A549 treated with RU486 at 1 μM for 4 hours (cell line): ENCODE data around the gene RPL15. TPM values are rescaled to one million over a fixed set of nuclear protein-coding genes. Genes with fewer than 3 reads are reported as not detected.

ENCODE experiments used
- total RNA-seq: library from RNA; stranded (reverse); fragments of 200-300 nt; extraction: Qiagen RNA extraction; gene quantifications from 5 replicates; pipeline ENCODE4 v1.2.3, GENCODE V29; 2022; ENCODE audit warnings: low read depth

RPL15 gene
- 2,840 to 3,339 TPM (median 2,874 TPM) in 5 replicates for total RNA-seq

DNA sequence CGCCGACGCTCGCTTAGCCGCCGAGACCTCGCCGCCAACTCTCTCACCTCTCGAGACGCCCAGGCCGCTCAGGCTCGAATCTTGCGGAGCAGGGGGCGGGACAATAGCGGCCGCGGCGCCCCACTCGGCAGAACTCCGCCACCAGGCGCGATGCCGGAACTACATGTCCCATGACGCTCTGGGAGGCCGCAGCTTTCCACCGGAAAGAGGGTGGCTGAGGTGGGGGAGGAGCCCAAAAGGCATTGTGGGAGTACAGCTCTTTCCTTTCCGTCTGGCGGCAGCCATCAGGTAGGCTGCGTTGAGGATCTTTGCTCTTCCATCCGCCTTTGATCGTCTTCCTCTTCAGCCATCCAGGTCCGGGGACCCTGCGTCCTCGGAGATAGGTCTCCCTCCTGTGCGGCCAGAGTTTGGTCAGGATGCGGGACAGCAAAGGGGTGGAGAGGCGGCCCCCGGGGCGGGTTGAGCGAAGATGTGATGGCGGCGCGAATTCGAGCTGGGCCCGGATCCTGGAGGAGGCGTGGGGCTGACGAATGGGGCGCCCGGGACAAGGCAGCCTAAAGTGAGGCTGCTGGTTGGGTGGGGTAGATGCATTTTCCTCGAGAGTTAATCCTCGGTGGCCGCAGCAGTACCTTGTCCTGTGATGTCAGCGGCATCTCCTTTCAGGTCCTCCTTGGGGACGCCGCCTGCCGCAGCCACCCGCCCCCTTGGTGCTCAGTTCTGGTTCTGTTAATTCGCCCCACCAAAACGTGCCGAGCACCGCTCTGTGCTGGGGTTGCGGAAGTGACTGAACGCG lies at the start of gene RPL15, which contains the start of gene NKIRAS1:
TSS of gene RPL15 (plus strand) at position 247 of the 793 bp plus-strand sequence. CDS start 728 bp downstream, outside the sequence.
TSS of gene NKIRAS1 (minus strand) at position 105 of the 793 bp plus-strand sequence. CDS start 6,086 bp downstream, outside the sequence.

DNA sequence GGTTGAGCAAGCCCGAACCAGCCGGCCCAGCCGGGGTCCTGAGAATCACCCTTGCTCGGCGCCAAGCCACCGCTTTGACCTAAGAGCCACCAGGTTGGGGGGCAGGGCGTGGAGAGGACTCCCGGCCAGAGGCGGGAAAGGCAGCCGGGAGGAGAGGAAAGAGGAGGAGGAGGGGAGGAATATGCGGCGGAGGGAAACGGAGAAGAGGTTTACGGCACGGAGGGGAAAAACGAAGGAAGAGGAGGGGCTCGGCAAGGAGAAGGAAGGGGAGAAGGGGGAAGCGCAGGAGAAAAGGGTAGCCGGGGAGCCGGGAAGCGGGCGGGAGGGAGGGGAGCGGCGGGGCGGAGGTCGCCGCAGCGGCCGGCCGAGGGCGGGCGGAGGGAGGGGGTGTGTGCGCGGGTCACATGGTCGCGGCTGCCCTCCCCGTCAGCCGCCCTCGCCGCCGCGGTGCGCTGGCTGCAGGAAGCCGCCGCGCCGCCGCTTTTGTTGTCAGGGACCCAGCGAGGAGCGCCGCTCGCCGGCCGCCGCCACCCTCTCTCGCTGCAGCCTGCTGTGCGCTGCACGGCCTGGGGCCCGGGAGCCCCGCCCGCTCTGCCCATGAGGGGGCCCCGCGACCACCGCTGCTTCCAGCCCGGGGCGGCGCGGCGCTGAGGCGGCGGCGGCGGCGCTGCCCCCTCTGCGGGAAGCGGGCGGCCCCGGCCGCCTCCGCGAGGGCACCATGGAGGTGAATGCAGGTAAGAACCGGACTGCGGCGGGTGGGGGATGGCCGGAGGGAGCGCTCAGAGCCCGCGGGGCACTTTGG lies 28.1 kb downstream of the RPL15 start, which contains the start of gene NR1D2:
TSS of gene NR1D2 (plus strand) at position 426 of the 802 bp plus-strand sequence. CDS start at position 719, 293 bp downstream.

Other genes with a start within 250 kb of the RPL15 start
- gene UBE2E1, start 111.2 kb upstream of the RPL15 start, total RNA-seq, result 85.3 to 108 TPM (median 97.7 TPM) in 5 replicates
- 7.5 to 9.4 TPM (median 8.1 TPM) in 5 replicates for gene NKIRAS1, start 142 bp upstream of the RPL15 start, total RNA-seq
- 5.0 to 7.3 TPM (median 6.0 TPM) in 5 replicates for gene NR1D2, start 28.2 kb downstream of the RPL15 start, total RNA-seq